Transverse colon (tissue), 3 donors: ENCODE results near the gene SYNE1.

Source experiments
- POLR2A ChIP-seq: fragments of 450-650 bp; IDR thresholded peaks from one replicate; pipeline ENCODE4 v1.6.1; 2016; ENCODE audit warnings: antibody characterized with exemption, mild to moderate bottlenecking, moderate library complexity
- TF ChIP-seq, protein P1 (sequence below), 5 experiments: fragments of 200-600 bp in 3 of 5; fragments of 450-650 bp in 2 of 5; sonication (generic) in 3 of 5; IDR thresholded peaks; 1 replicate in 2 of 5; 2 replicates in 3 of 5; pipeline ENCODE4 v1.5.1; 2016 to 2017; ENCODE audit warnings: antibody characterized with exemption in 5 of 5, inconsistent platforms in 3 of 5, mild to moderate bottlenecking in 2 of 5, moderate library complexity in 1 of 5

DNA sequence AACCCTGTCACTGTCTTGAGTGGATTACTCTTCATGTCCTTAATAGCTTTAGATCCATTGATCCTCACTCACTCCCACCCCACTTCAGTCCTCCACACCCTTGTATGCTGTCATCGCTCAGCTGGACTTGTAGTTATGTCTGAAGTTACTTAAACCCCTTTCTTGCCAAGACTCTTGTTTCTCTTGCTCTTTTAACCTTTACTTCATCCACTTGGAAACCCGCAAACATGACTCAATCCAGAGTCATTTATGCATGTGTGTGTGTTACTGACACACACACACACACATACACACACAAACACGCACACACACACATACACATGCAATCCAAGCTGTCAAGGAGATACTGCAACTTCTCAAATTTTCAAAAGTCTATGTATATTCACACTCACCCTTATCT lies 341.8 kb downstream of the SYNE1 start:
- TF ChIP-seq, protein P1, sequence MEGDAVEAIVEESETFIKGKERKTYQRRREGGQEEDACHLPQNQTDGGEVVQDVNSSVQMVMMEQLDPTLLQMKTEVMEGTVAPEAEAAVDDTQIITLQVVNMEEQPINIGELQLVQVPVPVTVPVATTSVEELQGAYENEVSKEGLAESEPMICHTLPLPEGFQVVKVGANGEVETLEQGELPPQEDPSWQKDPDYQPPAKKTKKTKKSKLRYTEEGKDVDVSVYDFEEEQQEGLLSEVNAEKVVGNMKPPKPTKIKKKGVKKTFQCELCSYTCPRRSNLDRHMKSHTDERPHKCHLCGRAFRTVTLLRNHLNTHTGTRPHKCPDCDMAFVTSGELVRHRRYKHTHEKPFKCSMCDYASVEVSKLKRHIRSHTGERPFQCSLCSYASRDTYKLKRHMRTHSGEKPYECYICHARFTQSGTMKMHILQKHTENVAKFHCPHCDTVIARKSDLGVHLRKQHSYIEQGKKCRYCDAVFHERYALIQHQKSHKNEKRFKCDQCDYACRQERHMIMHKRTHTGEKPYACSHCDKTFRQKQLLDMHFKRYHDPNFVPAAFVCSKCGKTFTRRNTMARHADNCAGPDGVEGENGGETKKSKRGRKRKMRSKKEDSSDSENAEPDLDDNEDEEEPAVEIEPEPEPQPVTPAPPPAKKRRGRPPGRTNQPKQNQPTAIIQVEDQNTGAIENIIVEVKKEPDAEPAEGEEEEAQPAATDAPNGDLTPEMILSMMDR (IDR thresholded peaks at IDR 0.05): no peak
- TF ChIP-seq POLR2A: no peak
